Measurements from ENCODE around the gene EFCAB5.
"Not testable (repeated sequence)": the region's sequence is repeated elsewhere in the genome, so short reads cannot be mapped to it uniquely, and the experiment has no call there.

Gene EFCAB5

GRCh38 chr17:29933379-29933778 lies 8.1 kb upstream of the EFCAB5 start:
- FAIRE-seq = no peak
- DNase-seq (ENCODE audit: low spot score) = peak; percentile 17

DNA sequence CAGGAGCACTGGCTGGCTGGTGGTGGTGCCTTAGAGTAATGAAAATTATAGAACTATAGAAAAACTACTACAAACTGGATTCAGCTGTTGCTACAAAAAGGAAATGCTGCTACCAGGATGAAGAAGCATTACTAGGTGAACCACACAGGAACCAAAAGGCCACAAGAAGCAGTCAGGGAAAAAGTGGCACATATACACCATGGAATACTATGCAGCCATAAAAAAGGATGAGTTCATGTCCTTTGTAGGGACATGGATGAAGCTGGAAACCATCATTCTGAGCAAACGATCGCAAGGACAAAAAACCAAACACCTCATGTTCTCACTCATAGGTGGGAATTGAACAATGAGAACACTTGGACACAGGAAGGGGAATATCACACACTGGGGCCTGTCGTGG lies 5.5 kb upstream of the EFCAB5 start:
- not testable (repeated sequence) for FAIRE-seq; DNase-seq (ENCODE audit: low spot score)

DNA sequence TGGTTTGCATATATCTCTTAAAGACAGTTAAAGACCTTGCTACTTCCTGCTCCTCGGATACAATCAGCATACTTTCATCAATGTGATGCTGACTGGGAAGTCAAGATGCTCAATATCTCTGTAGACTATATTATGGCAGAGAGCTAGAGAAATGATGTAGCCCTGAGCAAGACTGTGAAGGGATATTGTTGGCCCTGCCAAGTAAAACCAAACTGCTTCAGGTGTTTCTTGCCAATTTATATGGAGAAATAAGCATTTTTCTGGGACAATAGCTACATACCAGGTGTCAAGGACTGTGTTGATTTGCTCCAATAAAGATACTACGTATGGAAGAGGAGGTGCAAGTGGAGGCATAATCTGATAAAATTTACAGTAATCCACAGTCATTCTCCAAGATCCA lies 4.7 kb upstream of the EFCAB5 start:
- FAIRE-seq (no peak), DNase-seq (ENCODE audit: low spot score) (no peak)

- no peak for DNase-seq (ENCODE audit: low spot score)
- FAIRE-seq = no peak
Measured at GRCh38 chr17:29945281-29945680, 3.8 kb downstream of the EFCAB5 start.

DNA sequence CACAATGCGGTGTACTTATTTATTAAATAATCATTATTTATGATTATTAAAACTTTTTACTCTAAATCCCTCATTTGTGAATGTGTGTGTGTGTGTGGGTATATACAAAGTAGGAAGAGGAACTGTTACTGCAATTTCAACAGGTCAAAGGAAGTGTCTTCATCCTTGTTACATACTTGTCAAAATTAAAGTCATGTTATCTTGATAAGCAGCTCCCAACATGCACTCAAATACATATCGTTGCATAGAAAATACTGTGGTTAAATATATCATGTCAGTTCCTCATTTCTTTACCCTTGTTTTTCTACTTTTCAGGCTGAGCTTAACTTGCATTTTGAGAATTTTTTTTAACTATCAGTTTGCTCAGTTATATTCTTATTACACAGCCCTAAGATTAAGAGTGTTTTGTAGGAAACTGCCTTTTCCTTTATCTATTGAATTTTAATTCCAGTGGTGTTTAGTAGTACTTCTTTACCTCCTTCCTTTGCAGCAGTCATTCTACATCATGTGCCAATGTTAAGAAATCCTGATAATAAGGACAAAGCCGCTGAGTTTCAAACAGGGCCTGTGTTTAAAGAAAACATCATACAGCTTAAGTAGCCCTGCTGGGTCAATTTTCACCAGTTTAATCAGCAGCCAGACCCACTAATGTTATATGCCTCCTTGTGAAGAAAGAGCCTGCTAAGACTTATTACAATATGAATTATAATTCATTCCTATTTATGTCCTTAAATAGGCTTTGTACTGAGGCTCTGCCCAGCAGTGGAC lies 7.2 kb downstream of the EFCAB5 start:
- no peak for DNase-seq (ENCODE audit: low spot score)
- no peak for FAIRE-seq

GRCh38 chr17:29949696-29950095 lies 8.3 kb downstream of the EFCAB5 start:
- DNase-seq (ENCODE audit: low spot score) = no peak
- no peak for FAIRE-seq

DNA sequence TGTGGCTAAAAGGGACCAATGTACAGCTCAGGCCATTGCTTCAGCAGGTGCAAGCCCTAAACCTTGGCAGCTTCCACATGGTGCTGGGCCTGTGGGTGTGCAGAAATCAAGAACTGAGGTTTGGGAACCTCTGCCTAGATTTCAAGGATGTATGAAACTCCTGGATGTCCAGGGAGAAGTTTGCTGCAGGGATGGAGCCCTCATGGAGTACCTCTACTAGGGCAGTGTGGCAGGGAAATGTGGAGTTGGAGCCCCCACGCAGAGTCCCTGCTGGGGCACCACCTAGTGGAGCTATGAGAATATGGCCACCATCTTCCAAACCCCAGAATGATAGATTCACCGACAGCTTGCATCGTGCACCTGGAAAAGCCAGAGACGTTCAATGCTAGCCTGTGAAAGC lies 13.0 kb downstream of the EFCAB5 start:
- FAIRE-seq = no peak

DNA sequence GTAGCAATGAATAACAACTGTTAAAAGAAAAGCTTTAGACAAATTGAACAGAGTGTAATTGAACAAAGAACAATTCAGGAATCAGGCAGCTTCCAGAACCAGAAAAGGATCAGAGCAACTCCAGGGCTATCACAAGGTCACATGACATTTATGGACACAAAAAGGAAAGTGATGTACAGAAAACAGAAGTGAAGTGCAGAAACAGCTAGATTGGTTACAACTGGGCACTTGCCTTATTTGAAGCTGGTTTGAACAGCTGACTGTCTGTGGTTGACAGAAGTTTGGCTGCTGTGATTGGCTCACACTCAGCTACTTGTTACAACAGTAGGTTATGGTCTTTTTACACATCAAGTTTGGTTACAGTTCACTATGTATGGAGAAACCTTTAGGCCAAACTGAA lies 14.8 kb downstream of the EFCAB5 start:
- DNase-seq (ENCODE audit: low spot score) = no peak
- FAIRE-seq = no peak

More for the DNA sequence above, 13.0 kb downstream of the EFCAB5 start:
- no peak for DNase-seq (ENCODE audit: low spot score)

- FAIRE-seq; DNase-seq (ENCODE audit: low spot score): not testable (repeated sequence)
Measured at GRCh38 chr17:29957488-29957887, 16.1 kb downstream of the EFCAB5 start.

- no peak for FAIRE-seq
- no peak for DNase-seq (ENCODE audit: low spot score)
Measured at GRCh38 chr17:29958947-29959657, 17.7 kb downstream of the EFCAB5 start.

- peak; percentile 32 for FAIRE-seq
- DNase-seq (ENCODE audit: low spot score) = no peak
Measured at GRCh38 chr17:29959658-29960337, 18.4 kb downstream of the EFCAB5 start.

- DNase-seq (ENCODE audit: low spot score) (peak; percentile 18), FAIRE-seq (no peak)
Measured at GRCh38 chr17:29962656-29963055, 21.2 kb downstream of the EFCAB5 start.

DNA sequence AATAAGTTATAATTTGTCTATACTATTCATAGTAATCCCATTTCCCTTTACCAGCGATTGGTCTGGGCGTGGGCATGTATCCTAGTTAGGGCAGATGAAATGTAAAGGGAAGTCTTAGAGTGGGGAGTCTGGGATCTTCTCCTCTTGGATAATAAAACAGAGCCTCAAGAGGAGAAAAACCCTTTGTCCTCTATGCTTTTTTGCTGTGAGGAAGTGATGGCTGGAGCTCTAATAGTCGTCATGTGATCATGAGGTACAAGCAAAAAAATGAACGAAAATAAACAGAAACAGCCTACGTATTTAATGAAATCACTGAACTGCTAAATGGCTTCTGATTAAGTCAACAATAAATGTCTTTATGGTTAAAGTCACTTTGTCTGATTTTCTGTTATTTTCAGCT lies 26.8 kb downstream of the EFCAB5 start:
- FAIRE-seq = no peak

DNA sequence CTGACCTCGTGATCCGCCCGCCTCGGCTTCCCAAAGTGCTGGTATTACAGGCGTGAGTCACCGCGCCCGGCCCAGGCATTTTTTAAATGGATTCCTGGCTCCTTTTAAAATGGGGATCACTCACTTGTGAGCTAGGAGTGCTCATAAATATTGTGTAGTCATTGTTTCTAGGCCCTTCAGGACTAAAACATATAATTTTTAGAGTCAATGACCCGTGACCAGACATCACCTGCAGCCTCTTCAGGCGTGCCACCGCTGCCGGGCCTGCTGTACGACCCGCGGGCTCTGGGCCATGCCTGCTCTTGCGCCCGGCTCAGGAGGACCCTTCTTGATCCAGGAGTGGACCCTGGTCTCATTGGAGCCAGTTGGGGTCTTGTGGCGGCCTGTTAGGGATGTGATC lies 30.8 kb downstream of the EFCAB5 start:
- FAIRE-seq (no peak), DNase-seq (ENCODE audit: low spot score) (no peak)

More for the DNA sequence above, 26.8 kb downstream of the EFCAB5 start:
- DNase-seq (ENCODE audit: low spot score) = no peak

- FAIRE-seq = no peak
- DNase-seq (ENCODE audit: low spot score) = no peak
Measured at GRCh38 chr17:29973005-29973404, 31.6 kb downstream of the EFCAB5 start.

- FAIRE-seq = no peak
- no peak for DNase-seq (ENCODE audit: low spot score)
Measured at GRCh38 chr17:29977836-29978235, 36.4 kb downstream of the EFCAB5 start.

GRCh38 chr17:29980261-29980660 lies 38.8 kb downstream of the EFCAB5 start:
- no peak for FAIRE-seq

DNA sequence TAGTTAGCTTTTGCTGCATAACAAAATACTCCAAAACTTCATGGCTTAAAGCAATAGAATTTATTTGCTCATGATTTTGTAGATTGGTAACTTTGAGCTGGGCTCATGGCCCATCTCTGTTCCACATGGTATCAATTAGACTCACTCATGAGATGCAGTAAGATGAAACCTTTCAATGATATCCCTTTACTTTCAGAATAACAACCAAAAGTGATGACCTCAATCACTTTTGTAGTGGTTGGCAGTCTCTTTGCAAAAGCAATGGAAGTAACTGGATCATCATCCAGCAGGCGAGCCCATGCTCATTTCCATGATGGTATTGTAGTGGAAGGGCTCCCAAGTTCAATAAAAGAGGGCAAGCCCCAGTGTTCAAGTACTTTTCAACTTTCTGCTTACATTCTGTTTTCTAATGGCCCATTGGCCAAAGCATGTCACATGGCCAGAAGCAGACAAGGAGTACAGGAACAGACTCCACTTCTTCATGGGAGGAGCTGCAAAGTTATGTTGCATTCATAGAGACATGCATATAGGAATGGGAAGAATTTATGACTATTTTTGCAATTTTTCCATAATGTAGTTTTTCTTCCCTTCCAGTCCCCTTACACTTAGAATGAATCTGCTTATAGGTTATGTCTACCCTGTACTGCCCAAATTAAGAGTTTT lies 41.7 kb downstream of the EFCAB5 start:
- FAIRE-seq (no peak), DNase-seq (ENCODE audit: low spot score) (no peak)

More at GRCh38 chr17:29980261-29980660, 38.8 kb downstream of the EFCAB5 start:
- DNase-seq (ENCODE audit: low spot score) = no peak

DNA sequence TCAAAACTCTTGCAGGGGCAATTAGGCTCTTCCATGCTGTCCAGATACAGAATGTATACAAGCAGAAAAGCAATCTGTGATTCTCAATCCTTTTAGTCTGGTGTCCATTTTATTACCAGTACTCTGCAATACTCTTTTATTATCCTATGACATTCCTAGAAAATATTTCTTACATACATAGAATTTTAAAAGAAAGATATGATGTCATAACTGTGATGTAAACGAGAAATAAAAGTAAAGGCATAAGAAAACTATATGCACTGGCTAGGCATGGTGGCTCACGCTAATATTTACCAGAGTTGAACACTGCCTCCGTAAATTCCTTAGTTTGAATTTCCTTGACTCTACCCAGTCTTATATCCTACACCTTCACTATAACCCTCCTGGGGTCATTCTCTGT lies 55.0 kb downstream of the EFCAB5 start:
- no peak for FAIRE-seq
- no peak for DNase-seq (ENCODE audit: low spot score)

DNA sequence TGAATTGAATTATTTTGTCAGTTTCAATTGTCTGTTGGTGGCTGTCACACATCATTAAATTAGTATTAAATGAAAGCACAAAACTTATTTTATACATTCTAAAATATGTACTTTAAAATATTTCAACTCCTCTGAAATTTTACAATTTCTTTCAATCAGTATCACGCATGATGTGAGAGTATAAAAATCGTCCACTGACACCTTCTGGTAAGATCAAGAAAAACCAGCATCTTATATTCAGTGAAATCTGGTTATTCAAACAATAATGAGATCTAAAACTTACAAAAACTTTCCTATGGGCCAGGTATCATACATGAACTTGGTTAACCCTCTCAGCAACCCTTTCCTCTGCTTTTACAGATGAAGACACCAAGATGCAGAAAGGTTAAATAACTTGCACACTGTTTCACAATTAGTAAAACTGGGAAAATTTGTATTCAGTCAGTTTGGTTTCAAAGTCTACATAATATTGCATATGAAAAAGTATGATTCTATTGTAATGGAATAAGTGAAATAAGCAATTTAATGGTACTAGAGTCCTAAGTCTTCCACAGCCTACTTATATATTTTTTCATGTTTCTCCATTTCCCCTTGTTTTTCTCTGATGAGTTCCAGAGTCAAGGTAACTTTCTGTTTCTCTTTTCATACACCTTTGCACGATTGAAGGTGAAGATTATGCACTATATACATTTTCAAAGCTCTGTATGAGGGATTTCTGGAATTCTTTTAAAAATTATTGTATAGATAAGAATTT lies 58.7 kb downstream of the EFCAB5 start:
- FAIRE-seq = no peak
- no peak for DNase-seq (ENCODE audit: low spot score)

DNA sequence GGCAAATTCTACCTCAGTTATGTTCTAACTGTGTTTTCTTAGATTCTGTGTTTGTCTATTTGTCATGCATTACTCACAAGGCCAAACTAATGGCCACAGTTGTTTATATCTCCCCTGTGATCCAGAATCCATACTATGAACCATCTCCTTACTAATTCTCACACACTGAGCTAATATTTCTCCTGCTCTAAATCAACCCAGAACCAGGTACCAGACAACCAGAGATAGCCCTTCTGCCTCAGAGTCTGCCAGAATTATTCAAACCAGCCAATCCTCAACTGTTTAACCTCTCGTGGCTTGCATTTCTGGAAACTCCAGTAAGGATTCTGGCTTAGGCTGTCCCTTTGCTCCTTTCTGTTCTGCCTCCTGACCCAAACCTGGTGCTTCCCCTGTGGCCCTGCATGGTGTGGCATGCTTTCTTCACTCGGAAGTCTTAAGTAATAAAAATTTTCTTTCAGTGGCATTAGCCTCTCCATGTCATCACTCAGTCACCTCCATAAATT lies 59.4 kb downstream of the EFCAB5 start:
- DNase-seq (ENCODE audit: low spot score) (no peak), FAIRE-seq (no peak)
